ENCODE measurements around the gene FHOD3. TPM values are rescaled to one million over a fixed set of nuclear protein-coding genes. Genes with fewer than 3 reads are reported as not detected.

Gene FHOD3
- total RNA-seq, 1 experiment from 2014 or later: 5.0 TPM

DNA sequence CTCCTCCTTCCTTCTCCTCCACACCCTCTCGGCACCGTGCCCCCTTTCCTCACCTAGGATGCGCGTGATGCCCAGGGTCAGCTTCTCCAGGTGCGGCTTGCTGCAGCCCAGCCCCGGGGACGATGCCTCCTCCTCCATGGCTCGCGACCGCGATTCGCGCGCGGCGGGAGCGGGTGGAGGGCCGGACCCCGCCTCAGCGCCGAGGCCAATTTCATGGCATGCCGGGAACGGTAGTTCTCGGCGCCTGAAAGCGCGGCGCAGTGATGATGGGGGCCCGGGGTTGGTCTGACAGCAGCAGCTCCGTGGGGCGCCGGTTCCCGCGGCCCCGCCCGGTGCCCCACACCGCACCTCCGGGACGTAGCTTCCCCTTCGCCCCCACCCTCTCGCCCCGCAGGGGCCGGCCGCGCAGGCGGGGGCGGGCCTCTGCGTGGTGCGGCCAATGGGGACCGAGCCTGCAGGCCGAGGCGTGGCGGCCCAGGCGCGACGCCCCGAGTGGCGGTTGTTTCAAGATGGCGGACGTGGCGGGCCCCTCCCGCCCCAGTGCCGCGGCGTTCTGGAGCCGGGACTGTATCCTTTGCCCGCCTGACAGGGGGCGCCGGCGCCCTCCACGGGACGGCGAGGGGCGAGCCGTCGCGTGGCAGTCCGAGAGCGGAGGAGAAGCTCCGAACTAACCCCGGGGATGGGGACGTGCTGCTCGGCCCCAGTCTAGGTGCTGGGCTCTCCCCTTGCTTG is 531.3 kb downstream of the FHOD3 start, which contains the start of the genes KIAA1328 and TPGS2:
TSS of gene KIAA1328 (plus strand) at position 498 of the 732 bp plus-strand sequence. CDS start at position 510, 12 bp downstream.
TSS of gene TPGS2 (minus strand) at position 373 of the 732 bp plus-strand sequence. CDS start at position 138, 235 bp downstream.
- CTCF ChIA-PET: interaction anchor here (0.6 to 3.0 kb wide), 7 partner anchors 12 to 1696 kb away, joined by 3 to 8 read pairs (median 3); no protein-coding TSS in a partner anchor
- intact Hi-C loops (cut with micrococcal nuclease): no loop called here
- Mint-ChIP-seq H3K9me3 (ENCODE audit: unreplicated experiment) (no peaks in the 10 kb centered on the region), H3K4me1 (ENCODE audit: insufficient read depth, unreplicated experiment) (peaks cover 25% of the 10 kb centered on the region), H3K27me3 (ENCODE audit: insufficient read depth, unreplicated experiment) (no peaks in the 10 kb centered on the region), H3K27ac (ENCODE audit: low read depth, unreplicated experiment) (peak within 1 kb of the TSS; percentile 80), H3K36me3 (ENCODE audit: insufficient read depth, unreplicated experiment) (no peaks in the 10 kb centered on the region), H3K4me3 (ENCODE audit: unreplicated experiment) (peak within 1 kb of the TSS; percentile 84)
- BruUV-seq (replicated peaks): no TSS peak
- DNase-seq (ENCODE audit: unreplicated experiment): peak; percentile 78
- POLR2A ChIA-PET: interaction anchor here (0.6 to 2.7 kb wide), 8 partner anchors 8 to 641 kb away, joined by 3 to 13 read pairs (median 3); no protein-coding TSS in a partner anchor
- TF ChIP-seq, protein P1, sequence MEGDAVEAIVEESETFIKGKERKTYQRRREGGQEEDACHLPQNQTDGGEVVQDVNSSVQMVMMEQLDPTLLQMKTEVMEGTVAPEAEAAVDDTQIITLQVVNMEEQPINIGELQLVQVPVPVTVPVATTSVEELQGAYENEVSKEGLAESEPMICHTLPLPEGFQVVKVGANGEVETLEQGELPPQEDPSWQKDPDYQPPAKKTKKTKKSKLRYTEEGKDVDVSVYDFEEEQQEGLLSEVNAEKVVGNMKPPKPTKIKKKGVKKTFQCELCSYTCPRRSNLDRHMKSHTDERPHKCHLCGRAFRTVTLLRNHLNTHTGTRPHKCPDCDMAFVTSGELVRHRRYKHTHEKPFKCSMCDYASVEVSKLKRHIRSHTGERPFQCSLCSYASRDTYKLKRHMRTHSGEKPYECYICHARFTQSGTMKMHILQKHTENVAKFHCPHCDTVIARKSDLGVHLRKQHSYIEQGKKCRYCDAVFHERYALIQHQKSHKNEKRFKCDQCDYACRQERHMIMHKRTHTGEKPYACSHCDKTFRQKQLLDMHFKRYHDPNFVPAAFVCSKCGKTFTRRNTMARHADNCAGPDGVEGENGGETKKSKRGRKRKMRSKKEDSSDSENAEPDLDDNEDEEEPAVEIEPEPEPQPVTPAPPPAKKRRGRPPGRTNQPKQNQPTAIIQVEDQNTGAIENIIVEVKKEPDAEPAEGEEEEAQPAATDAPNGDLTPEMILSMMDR (IDR thresholded peaks at IDR 0.05; ENCODE audit: unreplicated experiment): peak; percentile 39

Other genes with a start within 250 kb of the FHOD3 start
- gene RPRD1A, start 230.2 kb upstream of the FHOD3 start, total RNA-seq (2022): 89.1 and 116 TPM in 2 replicates
- 49.7 and 53.5 TPM in 2 replicates for gene SLC39A6, start 168.4 kb upstream of the FHOD3 start, total RNA-seq (2022)
- 100 and 105 TPM in 2 replicates for gene ELP2, start 167.8 kb upstream of the FHOD3 start, total RNA-seq (2022)
- gene MOCOS, start 110.2 kb upstream of the FHOD3 start, total RNA-seq (2022): 69.1 and 81.1 TPM in 2 replicates